H54 (cell line): ENCODE measurements around the gene GRM4.

Source experiments
- DNase-seq: peaks from one replicate; pipeline ENCODE4 v3.0.0; 2011; ENCODE audit warnings: low spot score, mixed read lengths; ENCODE audit not compliant: insufficient read length
- FAIRE-seq: peaks from 3 replicates; lab custom pipeline; 2011; peaks lifted over from hg19 to GRCh38; lab: Jason Lieb, UNC
- POLR2A ChIP-seq: IDR thresholded peaks from 2 replicates; pipeline ENCODE4 v1.6.1; 2011; ENCODE audit warnings: low read depth, mild to moderate bottlenecking, low read length

The GRM4 gene

DNA sequence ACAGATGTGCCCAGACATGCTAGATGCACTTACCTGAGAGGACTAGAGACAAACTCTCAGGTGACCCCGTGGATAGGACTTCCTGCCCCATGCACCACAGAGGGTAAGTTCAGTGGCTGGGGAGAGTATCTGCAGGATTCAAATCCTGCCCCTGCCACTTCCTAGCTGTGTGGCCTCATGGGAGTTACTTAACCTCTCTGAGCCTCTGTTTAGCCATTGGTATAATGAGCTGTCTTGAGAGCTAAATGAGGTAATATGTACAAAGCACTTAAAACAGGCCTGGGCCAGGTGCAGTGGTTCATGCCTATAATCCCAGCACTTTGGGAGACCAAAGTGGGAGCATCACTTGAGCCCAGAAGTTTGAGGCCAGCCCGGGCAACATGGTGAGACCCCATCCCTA lies 59.3 kb downstream of the GRM4 start:
- FAIRE-seq (no peak), DNase-seq (no peak)
- TF ChIP-seq POLR2A = no peak

DNA sequence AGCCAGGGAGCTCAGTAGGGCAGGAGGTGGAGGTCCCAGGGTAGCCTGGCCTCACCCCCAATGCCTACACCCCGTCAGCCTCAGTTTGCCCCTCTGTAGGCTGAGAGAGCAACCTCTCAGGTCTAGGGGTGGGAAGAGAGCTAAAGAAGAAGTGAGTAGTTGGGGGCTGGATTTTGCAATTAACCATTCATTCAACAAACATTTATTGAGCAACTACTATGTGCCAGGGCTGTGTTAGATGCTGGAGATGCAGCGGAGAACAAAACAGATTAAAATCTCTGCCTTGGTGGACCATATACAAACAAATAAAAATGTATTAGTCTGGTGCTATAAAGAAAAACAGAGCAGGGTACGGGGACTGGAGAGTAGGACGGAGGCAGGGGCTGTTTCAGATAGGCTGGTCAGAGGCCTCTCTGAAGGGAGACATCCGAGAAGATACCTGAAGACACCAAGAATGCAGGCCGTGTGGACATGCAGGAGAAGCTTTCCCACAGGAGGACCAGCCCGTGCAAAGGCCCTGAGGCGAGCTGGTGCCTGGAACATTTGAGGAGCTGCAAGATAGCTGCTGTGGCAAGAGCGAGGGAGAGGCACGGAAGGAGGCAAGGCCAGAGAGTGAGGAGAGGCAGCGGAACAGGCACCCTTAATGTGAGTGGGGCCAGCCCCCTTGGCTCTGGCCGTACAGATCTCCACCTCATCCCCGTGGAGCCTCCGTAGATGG lies 60.3 kb downstream of the GRM4 start:
- TF ChIP-seq POLR2A = no peak
- FAIRE-seq (no peak), DNase-seq (no peak)

DNA sequence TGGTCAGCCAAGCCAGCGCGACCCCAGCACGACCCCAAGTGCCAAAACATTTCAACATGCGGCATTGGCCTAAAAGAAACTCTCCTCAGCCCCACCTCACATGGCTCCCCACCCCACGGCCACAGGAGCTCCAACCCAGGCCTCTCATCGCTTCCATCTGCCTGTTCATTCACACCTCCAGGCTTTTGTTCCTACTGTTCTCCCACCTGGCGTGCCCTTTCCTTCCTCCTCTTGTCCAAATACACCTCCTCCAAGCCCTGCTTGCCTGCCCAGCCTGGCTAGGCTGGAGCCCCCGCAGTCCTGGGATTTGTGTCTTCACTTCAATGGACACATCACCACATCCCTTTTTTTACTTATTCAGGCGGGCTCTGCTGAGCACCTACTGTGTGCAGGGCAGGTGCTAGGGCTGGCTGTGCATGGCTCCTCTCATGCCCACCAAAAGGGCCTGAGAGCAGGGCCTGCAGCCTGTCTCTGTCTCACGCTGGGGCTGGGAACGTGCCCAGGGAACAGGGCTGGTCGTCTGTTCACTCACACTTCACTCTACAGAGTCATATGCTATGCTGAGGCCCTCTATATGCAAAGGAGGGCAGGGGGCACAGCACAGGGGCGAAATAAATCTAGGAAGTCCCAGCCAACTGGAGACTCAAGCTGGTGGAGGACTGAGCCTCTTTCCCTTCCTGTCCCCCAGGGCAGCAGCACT lies 61.1 kb downstream of the GRM4 start:
- no peak for FAIRE-seq
- TF ChIP-seq POLR2A = no peak
- no peak for DNase-seq

DNA sequence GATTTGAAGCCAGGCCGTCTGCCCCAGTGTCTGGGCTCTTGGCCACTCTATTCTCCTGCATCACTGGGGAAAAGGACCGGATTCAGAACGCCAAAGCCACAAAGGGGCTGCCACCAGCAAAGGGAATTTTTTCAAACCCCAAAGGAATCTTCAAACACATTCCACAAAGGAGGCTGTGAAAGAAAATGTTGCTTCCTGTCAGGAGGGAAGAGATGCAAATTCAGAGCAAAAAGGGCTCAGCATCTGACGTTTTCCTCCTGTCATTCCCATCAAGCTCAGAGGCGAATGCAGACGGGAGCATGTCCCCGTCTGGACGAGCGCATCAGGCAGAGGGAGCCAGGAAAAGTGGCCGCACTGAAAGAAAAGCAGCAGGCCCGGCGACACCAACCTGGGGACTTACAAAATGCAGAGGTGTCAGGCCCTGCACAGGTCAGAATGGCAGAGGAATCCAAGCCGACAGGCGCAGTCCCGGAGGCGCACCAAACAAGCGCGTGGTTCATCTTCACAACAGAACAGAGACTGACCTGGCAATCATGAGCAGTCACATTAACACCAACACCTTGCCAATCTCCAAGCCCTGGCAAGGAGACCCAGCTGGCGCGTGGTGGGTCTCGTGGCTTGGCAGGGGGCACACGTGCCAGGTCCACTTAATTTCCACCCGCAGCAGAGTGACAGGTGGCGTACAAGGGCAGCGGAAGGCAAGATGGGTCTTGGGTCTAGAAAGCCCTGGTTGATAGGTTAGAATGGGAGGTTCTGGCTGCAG lies 62.8 kb downstream of the GRM4 start:
- FAIRE-seq = no peak
- TF ChIP-seq POLR2A = no peak
- no peak for DNase-seq

DNA sequence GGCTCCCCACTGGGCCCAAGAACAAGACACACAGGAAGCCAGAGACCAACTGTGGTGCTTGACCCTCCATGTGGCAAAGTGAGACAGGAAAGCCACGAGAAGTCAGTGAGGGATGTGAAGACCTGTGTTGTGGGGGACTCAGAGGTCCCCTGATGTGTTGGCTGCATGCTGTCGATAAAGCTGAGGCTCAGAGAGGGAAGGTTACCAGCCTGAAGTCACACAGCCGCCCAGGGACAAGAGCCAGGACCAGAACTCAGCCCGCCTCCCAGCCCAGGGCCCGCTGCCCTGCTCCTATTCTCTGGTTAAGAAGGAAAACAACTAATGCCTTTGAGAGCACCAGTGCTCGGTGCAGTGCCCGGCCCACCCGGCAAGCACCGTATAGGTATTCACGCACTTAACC lies 63.5 kb downstream of the GRM4 start:
- FAIRE-seq (no peak), DNase-seq (no peak)
- TF ChIP-seq POLR2A = no peak

DNA sequence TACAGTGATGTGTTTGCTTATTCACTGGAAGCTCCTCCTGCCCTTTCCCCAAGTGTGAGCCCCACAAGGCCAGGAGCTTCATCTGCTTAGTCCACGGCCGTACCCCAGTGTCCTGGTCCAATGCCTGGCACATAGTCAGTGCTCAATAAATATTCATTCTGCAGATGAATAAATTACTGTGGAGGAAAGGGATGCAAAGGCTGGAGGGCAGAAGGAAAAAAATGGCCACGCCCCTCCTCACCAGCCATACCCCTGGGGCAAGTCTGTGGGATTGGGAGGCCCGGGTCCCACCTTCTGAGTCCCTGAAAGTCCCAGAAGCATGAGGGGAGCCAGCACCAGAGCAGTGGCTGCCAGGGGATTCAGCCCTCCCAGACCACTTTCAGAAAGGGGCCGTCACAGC lies 65.5 kb downstream of the GRM4 start:
- no peak for TF ChIP-seq POLR2A
- FAIRE-seq (no peak), DNase-seq (no peak)

DNA sequence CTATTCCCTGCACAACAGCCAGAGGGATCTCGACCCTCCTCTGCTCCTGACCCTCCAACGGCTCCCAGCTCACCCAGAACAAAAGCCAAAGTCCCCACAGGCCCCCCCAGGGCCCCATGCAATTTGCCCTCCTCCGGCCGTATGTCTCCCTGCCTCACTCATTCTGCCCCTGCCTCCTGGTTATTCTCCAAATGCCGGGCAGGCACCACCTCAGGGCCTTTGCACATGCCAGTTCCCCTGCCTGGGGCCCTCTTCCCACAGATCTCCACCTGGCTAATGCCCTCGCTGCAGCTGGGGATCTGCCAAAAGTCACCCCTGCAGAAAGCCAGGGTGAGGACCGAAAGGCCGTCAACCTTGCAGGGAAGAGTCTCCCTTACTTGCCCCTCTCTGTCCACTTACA lies 66.0 kb downstream of the GRM4 start:
- FAIRE-seq = no peak
- TF ChIP-seq POLR2A = no peak
- no peak for DNase-seq

DNA sequence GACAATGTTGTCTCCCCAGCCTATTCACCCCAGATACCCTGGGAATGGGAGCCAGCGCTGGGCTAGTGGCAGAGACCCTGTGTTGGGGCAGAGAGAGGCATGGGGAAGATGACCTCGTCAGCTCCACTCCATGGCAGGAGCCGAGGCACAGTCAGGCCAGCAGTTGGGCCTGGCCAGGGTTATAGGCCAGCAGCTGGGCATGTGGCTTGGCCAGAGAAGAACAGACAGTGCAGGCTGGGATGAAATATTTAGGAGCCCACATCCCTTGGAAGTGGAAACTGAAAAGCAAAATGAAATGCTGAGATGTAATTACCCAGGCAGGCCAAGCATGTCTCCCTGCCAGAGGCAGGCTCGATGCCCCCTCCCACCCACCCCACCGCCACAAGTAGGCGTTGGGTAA lies 70.0 kb downstream of the GRM4 start:
- FAIRE-seq (no peak), DNase-seq (no peak)
- no peak for TF ChIP-seq POLR2A

DNA sequence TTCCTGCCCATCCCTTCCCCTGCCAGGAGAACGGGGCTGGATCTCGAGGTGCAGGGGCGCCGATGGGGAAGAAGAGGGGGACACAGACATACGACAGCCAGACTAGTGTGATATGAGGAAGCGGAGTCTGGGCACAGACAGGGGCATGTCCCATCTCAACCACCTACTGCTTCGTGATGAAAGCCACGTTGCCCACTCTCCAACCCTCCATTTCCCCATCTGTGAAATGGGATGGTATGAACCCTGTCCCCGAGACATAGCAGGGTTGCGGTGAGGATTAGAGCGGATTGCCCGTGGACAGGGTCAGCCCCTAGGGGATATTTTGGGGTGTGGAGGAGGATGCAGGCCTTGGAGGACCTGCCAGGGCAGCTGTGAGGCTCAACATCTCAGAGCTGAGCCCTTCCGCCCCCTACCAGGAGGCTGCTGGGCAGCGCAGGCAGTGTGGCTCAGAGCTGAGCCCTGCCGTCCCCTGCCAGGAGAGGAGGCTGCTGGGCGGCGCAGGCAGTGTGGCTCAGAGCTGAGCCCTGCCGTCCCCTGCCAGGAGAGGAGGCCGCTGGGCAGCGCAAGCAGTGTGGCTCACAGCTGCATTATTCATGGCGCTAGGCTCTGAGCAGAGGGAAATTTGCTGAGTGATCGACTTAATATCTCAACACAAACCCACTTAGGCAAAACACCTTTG lies 71.7 kb downstream of the GRM4 start:
- no peak for FAIRE-seq
- no peak for DNase-seq
- no peak for TF ChIP-seq POLR2A

DNA sequence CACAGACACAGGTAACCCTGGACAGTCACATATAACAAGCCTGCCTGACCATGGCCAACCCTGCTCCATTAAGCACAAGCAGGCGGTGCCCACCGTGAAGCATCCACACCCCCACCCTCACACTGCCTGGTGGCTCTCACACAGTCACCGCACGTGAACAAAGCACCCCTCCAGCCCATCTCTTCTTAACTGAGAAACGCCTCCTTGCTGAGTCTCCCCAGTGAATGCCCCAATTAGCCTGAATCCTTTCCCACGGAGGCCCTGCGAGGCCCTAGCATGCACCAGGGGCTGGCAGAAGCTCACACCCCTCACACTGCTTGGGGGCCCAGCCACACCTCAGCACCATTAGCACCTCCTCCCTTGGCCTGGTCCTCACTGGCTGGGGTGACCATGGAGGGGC lies 72.3 kb downstream of the GRM4 start:
- FAIRE-seq = no peak
- no peak for DNase-seq
- no peak for TF ChIP-seq POLR2A

DNA sequence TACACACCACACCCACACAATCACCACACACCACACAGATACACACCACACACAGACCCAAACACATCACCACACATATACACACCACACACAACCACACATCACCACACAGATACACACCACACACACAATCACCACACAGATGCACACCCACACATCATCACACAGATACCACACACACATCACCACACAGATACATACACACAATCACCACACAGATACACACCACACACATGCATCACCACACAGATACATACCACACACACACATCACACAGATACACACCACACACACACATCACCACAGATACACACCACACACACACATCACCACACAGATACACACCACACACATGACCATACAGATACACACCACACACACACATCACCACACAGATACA lies 73.2 kb downstream of the GRM4 start:
- DNase-seq (no peak), FAIRE-seq (no peak)
- TF ChIP-seq POLR2A = no peak

DNA sequence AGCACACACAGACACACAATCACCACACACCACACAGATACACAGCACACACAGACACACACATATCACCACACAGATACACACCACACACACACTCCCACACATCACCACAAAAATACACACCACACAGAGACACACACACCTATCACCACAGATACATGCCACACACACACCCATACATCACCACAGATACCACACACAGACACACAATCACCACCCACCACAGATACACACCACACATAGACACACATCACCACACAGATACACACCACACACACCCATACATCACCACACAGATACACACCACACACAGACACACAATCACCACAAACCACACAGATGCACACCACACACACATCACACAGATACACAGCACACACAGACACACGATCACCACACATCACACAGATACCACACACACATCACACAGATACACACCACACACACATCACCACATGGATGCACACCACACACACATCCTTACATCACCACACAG lies 74.0 kb downstream of the GRM4 start:
- no peak for TF ChIP-seq POLR2A
- no peak for DNase-seq
- FAIRE-seq = no peak

DNA sequence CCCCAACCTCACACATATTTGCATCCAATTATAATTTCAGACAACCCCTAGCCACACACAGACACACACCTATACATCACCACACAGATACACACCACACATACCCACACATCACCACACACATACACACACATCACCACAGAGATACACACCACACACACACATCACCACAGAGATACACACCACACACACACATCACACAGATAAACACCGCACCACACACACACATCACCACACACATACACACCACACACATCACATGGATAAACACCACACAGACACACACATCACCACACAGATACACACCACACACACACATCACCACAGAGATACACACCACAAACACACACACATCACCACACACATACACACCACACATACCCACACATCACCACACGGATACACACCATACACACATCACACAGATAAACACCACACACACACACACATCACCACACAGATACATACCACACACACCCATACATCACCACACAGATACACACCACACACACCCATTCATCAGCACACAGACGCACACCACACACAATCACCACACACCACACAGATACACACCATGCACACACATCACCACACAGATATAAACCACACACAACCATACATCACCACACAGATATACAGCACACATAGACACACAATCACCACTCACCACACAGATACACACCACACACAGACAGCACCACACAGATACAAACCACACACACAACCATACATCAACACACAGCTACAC lies 74.6 kb downstream of the GRM4 start:
- no peak for TF ChIP-seq POLR2A
- FAIRE-seq = no peak
- no peak for DNase-seq
